HK-2 (cell line): ENCODE data around the gene ALPG.

Source experiments
- DNase-seq: peaks from one replicate; pipeline ENCODE4 v3.0.0-alpha.2; 2018; ENCODE audit not compliant: unreplicated experiment

Gene ALPG

GRCh38 chr2:232457121-232458011 is 50.7 kb downstream of the ALPG start:
- no peak for DNase-seq

GRCh38 chr2:232458051-232458660 is 51.5 kb downstream of the ALPG start:
- DNase-seq: no peak

- DNase-seq: no peak
Measured at GRCh38 chr2:232458661-232459418, 52.2 kb downstream of the ALPG start.

- no peak for DNase-seq
Measured at GRCh38 chr2:232459419-232460035, 52.9 kb downstream of the ALPG start.

GRCh38 chr2:232460171-232460570 is 53.5 kb downstream of the ALPG start:
- no peak for DNase-seq
